Measurements from ENCODE around the gene ACOT11.

Gene ACOT11

DNA sequence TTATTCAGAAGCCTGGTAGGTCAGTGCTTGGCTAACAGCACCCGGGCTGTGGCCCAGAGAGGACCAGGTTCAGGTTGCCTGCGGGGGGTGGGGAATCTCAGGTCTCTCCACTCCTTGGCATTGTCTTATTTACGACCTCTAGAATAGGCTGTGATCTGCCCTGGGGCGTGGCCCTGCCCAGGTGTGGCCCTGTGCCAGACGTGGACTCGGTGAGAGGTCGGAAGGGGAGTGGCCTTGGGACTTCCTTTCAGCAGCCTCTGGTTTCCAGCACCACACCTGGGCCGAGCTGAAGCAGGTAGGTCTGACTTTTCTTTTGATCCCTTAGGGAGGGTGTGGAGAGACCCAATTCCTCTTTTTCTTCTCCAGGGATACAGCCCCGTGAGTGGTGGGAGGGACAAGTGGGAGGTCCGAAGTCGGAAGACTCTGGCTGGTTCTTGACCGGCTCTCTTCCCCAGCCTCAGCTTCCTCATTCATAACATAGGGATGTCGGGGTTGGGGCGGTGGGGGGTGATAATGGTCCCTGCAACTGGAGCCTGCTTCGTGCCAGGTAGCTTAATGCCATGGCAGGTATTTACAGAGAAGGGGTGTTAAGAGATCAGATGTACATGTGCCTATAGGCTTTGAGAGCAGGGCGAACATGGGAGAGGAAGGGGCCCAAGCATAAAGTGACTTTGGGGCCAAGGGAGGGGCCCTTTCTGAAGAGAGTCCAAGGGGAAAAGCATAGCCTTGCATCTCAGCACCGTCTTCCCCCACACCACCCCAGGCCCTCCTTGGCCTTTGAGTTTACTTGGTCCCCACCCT lies 16.5 kb downstream of the ACOT11 start:
- no peak for DNase-seq (ENCODE audit: low spot score)

DNA sequence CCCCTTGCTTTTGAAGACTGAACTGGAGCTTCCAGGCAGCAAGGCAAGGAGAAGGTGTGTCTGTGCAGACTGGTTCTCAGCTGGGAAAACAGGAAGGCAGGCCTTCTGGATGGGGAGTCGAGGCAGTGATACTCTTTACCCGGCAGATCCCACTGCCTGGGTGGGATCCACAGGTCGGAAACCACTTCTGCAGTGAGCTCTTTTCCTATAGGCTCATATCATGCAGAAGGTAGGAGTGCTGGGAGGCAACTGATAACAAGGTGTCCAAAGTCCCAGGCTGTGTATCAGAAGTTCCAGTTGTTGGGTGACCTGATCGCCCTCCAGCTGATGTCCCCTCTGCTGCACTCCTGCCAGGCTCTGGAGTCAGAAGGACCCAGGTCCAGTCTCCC lies 17.1 kb downstream of the ACOT11 start:
- no peak for DNase-seq (ENCODE audit: low spot score)

DNA sequence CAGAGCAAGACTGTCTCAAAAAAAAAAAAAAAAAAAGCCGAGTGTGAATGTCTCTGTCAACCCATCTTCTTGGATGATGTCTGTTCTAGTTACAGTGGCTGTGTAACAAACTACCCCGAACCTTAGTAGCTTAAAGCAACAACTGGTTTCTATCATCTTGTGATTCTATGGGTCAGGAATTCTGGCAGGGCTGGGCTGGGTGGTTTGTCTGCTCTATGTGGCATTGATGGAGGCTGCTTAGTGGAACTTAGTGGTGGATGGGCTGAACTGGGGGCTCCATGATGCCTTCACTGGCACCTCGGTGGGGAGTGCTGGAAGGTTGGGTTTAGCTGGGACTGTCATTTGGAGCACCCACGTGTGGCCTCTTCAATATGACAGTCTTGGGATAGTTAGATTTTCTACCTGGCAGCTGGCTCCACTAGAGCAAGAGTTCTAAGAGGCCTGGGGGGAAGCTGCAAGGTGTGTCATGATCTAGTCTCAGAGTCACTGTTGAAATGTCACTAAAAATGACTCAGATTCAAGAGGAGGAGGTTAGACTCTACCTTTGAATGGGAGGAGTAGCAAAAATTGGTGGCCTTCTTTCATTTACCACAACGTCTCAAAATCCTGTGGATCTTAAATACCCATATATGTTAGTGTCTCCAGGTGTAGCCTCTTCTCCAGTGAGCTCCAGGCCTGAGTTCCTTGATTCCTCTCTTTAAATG lies 18.6 kb downstream of the ACOT11 start:
- no peak for DNase-seq (ENCODE audit: low spot score)

DNA sequence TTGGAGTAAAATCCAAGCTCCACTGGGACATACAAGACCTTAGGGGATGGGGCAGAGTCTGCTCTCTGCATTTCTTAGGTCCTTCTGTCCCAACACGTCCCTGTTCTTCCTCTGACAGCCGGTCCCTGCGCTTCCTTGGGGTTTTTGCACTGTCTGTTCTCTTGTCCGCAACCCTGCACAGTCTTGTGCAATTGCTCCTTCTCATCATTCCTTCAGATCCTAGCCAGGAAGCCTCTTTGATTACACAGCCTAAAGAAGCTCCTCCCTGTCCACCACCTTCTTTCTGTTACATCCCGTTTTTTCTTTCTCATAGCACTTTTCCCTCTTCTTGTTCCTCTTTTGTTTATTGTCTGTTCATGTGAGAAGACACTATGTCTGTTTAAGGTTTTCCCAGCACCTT lies 19.9 kb downstream of the ACOT11 start:
- no peak for DNase-seq (ENCODE audit: low spot score)

DNA sequence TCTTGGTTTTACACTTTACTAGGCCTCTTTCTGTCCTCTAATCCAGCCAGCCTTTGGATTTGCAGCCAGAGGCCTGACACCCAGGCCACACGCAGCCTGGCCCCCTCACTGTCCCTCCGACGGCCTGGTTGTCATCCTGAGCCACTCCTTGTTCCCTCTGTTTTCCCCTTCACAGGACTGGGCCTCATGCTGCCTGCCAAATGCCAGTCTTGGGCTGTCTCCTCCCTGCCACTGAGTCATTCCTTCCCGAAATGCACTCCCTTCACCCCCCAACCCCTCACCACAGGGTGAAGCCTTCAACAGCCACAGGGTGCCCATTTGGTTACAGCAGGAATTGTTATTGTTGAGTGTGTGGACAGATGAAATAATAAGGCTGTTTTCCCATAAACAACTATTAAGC lies 21.3 kb downstream of the ACOT11 start:
- no peak for DNase-seq (ENCODE audit: low spot score)

DNA sequence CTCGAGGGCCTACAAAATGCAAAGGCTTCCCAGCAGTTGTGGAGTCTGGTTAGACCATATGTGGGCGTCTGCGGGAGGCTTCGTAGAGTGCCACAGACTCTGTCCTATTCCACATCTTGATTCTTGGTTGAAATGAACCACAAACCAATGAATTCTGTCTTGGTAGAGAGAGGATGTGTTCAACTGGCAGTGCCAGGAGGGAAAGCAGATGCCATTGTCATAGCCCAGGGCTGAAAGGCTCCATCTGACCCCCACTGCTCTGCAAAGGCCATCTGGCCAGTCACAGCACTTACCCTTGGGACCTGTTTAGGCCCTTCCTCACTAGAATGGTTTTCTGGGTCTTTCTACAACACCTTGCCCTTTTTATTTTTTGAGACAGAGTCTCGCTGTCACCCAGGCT lies 22.1 kb downstream of the ACOT11 start:
- DNase-seq (ENCODE audit: low spot score), result no peak

DNA sequence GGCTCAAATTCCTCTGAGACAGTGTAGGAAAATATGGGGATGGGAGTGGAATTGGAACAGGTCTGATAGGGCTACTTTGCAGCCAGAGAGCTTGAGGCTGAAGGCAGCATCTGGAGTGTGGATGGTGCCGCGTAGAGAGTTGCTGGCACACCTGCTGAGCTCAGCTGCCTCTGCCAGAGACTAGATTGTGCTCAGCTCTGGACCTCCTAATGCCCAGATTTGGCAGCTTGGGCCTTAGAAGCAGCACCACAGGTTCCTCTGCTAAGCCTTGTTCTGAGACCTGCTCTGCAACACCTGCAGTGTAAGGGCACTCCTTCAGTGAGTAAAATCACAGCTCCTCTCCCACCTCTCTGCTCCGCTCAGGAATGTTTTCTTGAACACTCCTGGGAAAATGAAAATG lies 23.3 kb downstream of the ACOT11 start:
- DNase-seq (ENCODE audit: low spot score), result no peak

DNA sequence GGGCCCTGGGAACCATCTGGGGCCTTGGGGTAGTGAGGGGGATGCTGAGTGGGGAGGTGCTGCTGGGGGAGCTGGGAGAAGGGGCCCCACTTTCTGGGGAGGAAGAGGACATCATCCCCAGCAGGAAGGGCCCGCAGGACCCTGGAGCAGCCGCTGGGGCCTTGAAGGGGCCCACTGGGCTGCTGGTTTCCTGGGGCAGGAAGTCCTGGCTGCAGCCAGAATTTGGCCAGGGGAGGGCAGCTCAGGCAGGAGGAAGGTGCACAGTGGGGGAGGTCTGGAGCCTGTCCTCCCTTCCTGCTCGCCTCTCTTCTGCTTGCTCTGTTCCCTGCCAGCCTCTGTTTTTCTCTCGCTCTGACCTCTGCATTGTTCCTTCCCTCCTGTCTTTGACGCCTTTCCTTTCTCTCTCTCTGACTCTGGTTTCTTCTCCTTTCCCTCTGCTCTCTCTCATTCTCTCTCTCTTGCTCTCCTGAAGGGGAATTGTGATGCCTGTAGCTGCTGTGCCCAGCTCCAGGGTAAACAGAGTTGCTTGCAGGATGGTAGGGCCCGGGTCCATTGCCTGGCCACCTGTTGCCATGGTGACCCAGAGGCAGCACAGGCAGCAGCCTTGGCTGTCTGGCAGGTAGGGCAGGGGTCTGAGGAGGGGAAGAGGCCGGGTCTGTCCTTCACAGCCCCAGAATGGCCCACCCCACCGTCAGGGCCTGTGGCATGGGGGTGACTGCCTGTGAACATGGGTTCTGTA lies 23.9 kb downstream of the ACOT11 start:
- DNase-seq (ENCODE audit: low spot score), result no peak

DNA sequence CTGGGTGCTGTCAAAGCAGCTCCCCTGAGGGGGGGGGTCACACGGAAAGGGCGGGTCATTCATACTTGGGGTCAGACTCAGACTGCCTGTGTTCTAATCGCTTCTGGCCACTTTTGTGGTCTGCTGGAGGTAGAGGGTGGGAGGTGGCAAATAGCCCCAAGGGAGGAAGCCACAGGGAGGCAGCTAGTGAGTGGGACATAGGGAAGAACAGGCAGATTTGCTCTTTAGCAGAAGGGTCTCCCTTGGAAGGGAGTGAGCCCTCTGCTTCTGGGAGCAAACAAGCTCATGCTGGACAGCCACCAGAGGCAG lies 24.5 kb downstream of the ACOT11 start:
- DNase-seq (ENCODE audit: low spot score), result no peak

DNA sequence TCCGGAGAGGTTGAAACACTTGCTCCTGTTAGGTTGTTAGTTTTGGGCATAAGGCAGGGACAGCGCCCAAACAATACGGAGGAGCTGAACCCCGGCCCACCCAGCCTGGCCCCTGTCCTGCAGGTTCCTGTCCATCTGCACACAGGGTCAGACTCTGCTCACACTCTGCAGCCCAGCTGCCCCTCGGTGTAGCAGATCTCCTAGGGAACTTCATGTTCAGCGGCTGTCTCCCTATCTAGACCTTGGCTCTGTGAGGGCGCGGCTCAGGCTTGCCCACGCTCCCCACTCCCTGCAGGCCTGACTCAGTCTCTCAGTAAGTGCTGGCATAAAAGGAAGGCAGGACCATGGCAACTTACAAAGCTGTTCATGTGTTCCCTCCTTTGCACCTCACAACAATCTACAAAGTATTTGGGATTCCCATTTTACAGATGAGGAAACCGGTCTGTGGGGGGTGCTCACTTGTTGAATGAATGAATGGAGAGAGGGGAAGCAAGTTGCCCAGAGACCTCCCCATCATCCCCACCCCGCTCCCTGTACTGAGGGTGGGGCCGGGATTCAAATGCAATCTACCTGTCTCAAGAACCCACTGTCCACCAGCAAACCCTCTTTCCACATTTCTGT lies 26.2 kb downstream of the ACOT11 start:
- no peak for DNase-seq (ENCODE audit: low spot score)

DNA sequence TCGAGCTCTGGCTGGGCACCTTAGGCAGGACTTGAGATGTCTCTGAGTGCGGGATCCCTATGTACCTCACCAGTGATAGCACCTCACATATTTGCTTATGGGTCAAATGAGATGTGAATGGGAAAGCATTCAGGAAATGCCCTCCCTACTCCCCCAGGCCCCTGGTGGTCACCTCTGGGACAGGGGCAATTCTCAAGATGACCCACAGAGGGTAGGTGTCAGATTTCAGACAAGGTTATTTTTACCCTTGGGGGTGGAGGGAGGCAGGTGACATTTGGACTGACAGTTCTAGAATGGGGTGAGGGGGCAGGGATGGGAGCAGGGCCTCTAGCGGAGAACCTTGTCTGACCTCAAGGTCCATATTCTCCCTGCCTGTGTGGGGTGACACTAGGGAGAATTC lies 27.1 kb downstream of the ACOT11 start:
- DNase-seq (ENCODE audit: low spot score), result no peak

DNA sequence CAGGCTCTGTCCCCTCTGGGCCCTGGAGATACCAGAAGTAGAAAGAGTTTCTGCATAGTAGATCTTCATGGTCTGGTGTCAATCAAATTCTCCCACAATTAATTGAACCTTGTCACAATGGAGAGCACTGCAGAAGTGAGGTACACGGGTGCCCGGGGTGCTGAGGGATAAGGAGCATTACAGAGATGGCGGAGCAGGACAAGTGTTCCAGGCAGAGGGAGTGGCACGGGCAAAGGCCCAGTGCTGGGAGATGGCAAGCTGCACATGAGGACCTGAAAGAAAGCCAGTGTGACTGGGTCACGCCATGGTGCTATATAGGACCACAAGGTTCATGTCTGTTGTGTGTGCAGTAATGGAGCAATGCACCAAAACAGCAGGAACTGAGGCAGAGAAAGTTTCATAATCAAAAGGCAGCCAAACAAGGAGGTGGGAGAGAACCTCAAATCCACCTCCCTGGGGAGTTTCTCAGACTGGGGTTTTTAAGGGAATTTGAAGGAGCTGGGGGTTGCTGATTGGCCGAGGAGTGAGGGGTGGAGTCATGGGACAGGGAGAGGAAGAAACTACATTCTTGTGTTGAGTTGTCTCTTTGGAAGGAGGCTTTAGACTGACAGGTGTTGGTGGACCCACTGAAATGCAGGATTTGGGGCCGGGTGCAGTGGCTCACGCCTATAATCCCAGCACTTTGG lies 27.7 kb downstream of the ACOT11 start:
- DNase-seq (ENCODE audit: low spot score), result no peak

DNA sequence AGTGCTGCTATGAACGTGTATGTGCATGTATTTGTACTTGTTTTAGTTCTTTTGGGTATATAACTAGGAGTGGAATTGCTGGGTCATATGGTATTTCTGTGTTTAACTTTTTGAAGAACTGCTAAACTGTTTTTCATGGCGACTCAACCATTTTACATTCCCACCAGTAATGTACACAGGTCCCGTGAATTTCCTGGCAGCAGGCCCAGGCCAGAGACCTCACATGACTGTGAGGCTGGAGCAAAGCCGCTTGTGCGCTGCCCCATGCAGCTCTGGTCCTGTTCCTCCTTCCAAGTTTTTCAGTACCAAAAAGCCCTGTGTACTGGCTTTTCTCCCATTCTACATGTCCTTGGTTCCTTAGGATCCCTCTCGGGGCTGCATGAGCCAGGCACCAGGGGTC lies 29.6 kb downstream of the ACOT11 start:
- no peak for DNase-seq (ENCODE audit: low spot score)

DNA sequence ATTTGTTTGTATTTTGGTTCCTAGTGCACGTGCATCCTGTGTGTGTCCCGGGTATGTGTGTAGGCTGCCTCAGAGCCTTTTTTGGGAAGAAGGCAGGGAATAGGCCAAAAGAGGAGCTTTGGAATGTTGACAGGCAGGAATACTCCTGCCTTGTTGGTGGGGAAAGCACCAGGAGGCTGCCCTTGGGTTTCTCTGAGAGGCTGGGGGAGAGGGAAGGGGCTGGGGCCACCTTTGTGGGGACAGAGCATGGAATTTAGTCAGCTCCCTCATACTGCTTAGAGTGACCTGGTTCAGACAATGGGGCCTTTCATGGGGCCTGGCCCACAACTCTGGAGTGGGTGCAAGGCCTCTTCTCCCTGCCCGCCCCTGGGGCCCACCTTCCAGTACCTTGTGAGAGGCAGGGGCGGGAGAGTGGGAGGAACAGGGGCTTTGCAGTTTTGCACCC lies 31.3 kb downstream of the ACOT11 start:
- DNase-seq (ENCODE audit: low spot score), result no peak

DNA sequence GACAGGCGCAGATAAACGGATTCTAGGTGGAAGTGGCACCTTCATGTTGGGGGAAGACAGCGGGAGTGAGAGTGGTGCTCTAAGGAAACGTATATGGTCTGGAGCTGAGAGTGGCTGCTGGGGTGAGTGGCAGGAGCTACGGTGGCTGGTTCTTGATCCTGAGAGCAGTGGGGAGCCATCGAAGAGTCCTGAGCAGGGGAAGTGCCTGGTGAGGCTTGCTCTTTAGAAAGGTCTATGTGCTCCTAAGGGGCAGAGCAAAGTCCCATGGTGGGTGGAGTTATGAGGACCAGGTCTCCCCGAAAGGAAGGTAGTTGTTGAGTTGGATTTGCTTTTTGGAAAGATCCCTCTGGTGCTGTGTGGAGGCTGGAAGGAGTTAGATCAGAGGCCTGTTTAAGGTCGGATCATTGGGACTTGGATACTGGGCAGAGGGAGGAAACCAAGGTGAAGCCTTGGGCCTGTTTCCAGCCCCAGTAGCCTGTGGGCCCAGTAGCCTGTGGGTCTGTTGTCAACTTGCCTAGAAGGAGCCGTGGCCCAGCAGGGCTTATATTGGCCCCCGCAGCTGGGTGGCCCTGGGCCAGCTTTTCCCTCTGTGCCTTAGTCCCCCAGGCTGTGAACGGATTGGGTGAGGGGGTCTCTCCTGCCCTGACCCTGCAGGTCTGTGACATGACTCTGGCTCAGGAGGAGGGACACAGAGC lies 33.0 kb downstream of the ACOT11 start:
- no peak for DNase-seq (ENCODE audit: low spot score)

DNA sequence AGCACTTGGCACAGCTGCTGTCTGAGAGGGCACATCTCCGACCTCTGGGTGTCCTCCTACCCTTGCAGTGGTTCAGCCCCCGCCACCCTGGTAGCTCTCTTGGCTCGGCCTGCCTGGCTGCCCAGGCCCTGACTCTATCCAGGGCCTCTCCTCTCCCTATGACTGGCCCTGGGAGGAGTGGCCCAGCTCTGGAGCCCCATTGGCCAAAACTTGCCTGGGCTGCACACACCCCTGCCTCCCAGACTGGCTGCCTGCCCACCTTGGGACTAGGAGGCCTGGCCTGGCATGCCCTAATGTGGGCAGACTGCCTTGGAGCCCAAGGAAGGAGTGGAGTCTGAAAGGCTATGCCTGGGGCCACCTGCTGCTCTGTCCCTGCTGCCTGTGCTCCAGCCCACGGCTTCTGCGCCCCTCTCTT lies 33.6 kb downstream of the ACOT11 start:
- DNase-seq (ENCODE audit: low spot score), result no peak

DNA sequence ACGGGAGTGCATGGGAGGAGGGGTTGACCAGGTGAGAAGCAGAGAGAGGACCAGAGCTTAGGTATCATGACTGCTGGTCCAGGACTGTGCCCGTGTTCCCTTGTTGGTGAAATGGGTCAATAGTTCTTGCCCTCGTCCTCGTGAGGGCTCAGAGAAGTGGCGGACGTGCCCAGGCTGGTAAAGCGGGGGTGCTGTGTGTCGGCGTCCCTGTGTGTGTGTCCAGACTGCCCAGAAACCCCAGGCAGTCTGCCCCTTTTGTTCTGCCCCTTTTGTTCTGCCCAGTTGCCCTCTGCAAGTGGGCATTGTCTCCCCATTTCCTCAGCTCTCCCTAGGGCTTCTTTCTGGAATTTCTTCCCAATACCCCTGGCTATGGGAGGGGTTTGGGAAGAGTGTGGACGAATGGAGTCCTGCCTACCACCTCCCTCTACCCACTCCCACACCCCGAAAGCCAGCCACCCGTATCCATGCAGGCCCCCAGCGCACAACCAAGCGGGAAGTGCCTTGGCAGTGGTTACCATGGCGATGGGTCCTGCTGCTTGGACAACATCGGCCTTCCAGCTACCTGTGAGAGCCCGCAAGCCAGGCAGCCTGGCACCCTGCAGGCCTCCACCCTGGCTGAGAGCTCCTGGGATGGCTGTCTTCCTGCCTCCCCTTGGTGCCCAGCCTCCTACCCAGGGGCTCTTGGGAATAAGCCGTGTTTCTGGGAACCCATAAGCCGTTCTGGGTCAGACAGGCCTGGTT lies 34.7 kb downstream of the ACOT11 start:
- DNase-seq (ENCODE audit: low spot score), result no peak

DNA sequence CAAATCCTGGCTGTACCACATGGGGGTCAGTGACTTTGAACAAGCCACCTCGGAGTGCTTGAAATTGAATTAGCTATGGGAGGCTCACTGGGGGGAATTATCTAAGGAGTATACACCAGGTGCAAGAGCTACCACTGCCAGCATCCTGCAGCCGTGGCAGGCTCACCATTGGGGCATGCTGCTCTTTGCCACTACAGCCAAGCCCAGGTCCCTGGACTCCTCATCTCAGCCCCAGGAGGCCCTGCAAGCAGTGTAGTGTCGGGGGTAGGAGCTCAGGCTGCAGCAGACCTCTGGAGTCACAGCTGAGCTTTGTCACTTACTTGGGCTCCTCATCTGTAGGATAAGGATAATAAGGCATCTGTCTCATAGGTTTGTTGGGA lies 35.3 kb downstream of the ACOT11 start:
- no peak for DNase-seq (ENCODE audit: low spot score)

DNA sequence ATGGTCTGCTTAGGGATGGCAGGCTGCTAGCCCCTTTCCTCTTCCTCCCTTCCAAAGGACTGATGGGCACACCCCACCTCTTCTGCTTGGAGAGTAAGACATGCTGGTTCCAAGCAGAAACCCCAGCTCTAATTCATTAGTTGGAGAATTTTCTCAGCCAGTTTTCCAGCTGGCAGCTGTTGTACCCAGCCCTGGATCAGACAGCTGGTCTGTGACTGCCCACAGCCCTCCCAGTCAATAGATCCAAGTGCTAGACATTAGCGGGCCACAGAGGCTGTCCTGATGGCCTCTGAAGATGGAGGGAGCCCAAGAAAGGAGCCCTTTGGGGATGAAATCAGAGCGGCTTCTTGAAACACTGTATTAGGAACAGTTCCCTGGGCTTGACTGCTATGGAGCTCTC lies 35.8 kb downstream of the ACOT11 start:
- DNase-seq (ENCODE audit: low spot score), result no peak

DNA sequence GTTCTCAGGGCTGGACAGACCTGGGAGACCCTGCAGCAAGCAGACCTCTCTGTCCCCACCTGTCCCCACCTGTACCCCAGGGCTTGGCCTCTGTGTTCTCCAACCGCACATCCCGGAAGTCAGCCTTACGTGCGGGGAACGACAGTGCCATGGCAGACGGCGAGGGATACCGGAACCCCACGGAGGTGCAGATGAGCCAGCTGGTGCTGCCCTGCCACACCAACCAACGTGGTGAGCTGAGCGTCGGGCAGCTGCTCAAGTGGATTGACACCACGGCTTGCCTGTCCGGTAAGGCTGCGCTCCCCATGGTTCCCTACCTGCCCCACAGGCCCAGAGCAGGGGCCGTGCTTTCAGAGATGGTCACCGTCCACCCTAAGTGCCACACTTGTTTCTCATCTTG lies 36.5 kb downstream of the ACOT11 start:
- no peak for DNase-seq (ENCODE audit: low spot score)

All from CD4-positive, alpha-beta T cell treated with Interleukin-15 for 4 hours (primary cell).